Testis (tissue), 2 donors: ENCODE measurements around the gene PLPP2.

ENCODE experiments used
- POLR2A ChIP-seq: fragments of 450-650 bp; IDR thresholded peaks from one replicate; pipeline ENCODE4 v1.6.1; 2017; ENCODE audit warnings: antibody characterized with exemption, mild to moderate bottlenecking, moderate library complexity
- TF ChIP-seq, protein P1 (sequence below), 3 experiments: fragments of 450-650 bp in 2 of 3; fragments of 200-600 bp in 1 of 3; sonication (generic) in 1 of 3; IDR thresholded peaks; one replicate each; pipeline ENCODE4 v1.5.1; 2016 to 2019; ENCODE audit warnings: antibody characterized with exemption in 3 of 3, mild to moderate bottlenecking in 2 of 3, moderate library complexity in 1 of 3

GRCh38 chr19:338421-338820, 47.2 kb upstream of the PLPP2 start:
- TF ChIP-seq, protein P1, sequence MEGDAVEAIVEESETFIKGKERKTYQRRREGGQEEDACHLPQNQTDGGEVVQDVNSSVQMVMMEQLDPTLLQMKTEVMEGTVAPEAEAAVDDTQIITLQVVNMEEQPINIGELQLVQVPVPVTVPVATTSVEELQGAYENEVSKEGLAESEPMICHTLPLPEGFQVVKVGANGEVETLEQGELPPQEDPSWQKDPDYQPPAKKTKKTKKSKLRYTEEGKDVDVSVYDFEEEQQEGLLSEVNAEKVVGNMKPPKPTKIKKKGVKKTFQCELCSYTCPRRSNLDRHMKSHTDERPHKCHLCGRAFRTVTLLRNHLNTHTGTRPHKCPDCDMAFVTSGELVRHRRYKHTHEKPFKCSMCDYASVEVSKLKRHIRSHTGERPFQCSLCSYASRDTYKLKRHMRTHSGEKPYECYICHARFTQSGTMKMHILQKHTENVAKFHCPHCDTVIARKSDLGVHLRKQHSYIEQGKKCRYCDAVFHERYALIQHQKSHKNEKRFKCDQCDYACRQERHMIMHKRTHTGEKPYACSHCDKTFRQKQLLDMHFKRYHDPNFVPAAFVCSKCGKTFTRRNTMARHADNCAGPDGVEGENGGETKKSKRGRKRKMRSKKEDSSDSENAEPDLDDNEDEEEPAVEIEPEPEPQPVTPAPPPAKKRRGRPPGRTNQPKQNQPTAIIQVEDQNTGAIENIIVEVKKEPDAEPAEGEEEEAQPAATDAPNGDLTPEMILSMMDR (IDR thresholded peaks at IDR 0.05) = no peak
- TF ChIP-seq POLR2A = no peak
